ENCODE data around the gene KRT40. TPM values are rescaled to one million over a fixed set of nuclear protein-coding genes. Genes with fewer than 3 reads are reported as not detected.

KRT40 gene
- total and polyA plus RNA-seq, 2 donors (not counting 1 experiment from before 2014, with no cell fraction given): not detected

GRCh38 chr17:40942553-40942952 is 41.6 kb downstream of the KRT40 start:
- no peak overlapping the region for H3K4me3 Mint-ChIP-seq
- H3K9me3 Mint-ChIP-seq (ENCODE audit: insufficient read depth): peaks cover 4% of the 10 kb centered on the region
- ATAC-seq (ENCODE audit: low read depth) (no peak), DNase-seq (no peak)
- H3K79me2 ChIP-seq (ENCODE audit: control insufficient read depth, insufficient read depth, low read length): no peaks in the 10 kb centered on the region
- no peaks in the 10 kb centered on the region for H3K36me3 ChIP-seq (replicated peaks in 1 of 2; ENCODE audit: control extremely low read depth in 1 of 2, control insufficient read depth in 1 of 2, extremely low read depth in 1 of 2, insufficient read depth in 2 of 2, low read length in 1 of 2)
- 54% methylated on average over 3 of the region's 3 CpGs for WGBS (ENCODE audit: insufficient coverage)
- ChIA-PET POLR2A (no interaction called here), CTCF (no interaction called here)
- H4K20me1 ChIP-seq (ENCODE audit: control insufficient read depth, insufficient read depth, low read length, poor library complexity, severe bottlenecking): no peaks in the 10 kb centered on the region
- H3K9ac ChIP-seq (ENCODE audit: low read length): no peak overlapping the region
- no peaks in the 10 kb centered on the region for H3K4me1 Mint-ChIP-seq
- no peaks in the 10 kb centered on the region for H3K4me1 ChIP-seq (ENCODE audit: control insufficient read depth in 2 of 2, insufficient read depth in 2 of 2, low read length in 2 of 2)
- H3K27me3 ChIP-seq (replicated peaks in 1 of 4; ENCODE audit: control extremely low read depth in 1 of 4, control insufficient read depth in 3 of 4, insufficient read depth in 4 of 4, low read length in 3 of 4): peaks cover 0 to 14% (median 5%) of the 10 kb centered on the region in 4 experiments
- no peak overlapping the region for H2AFZ ChIP-seq (ENCODE audit: insufficient read depth, low read depth, low read length, poor library complexity, severe bottlenecking)
- intact Hi-C loops (cut with micrococcal nuclease): no loop called here
- peaks cover 48% of the 10 kb centered on the region for H3K27me3 Mint-ChIP-seq
- no peak overlapping the region for H3K27ac ChIP-seq (ENCODE audit: low read length in 2 of 2)
- H3K27ac Mint-ChIP-seq: no peak overlapping the region
- H3K4me2 ChIP-seq (replicated peaks; ENCODE audit: low read depth, low read length, poor library complexity, severe bottlenecking): no peak overlapping the region
- no peaks in the 10 kb centered on the region for H3K9me3 ChIP-seq (ENCODE audit: control extremely low read depth in 1 of 3, control insufficient read depth in 2 of 3, insufficient read depth in 1 of 3, low read length in 2 of 3)
- no peak for TF ChIP-seq EZH2 (IDR thresholded peaks at IDR 0.05; ENCODE audit: borderline replicate concordance, insufficient read depth, low read depth, low read length, poor library complexity, severe bottlenecking)
- TF ChIP-seq CTCF (IDR thresholded peaks at IDR 0.05): no peak
- H3K4me3 ChIP-seq (ENCODE audit: control extremely low read depth in 1 of 5, extremely low read depth in 1 of 5, insufficient read depth in 1 of 5, low read depth in 2 of 5, low read length in 4 of 5): no peak overlapping the region

GRCh38 chr17:40940266-40940665 is 43.9 kb downstream of the KRT40 start:
- intact Hi-C loops (cut with micrococcal nuclease): no loop called here
- Histone ChIP-seq H3K27ac (ENCODE audit: low read length in 2 of 2) (no peak overlapping the region), H3K27me3 (replicated peaks in 1 of 4; ENCODE audit: control extremely low read depth in 1 of 4, control insufficient read depth in 3 of 4, insufficient read depth in 4 of 4, low read length in 3 of 4) (peaks cover 0 to 3% (median 0%) of the 10 kb centered on the region in 4 experiments), H3K4me2 (replicated peaks; ENCODE audit: low read depth, low read length, poor library complexity, severe bottlenecking) (no peak overlapping the region), H3K79me2 (ENCODE audit: control insufficient read depth, insufficient read depth, low read length) (no peaks in the 10 kb centered on the region), H3K4me1 (ENCODE audit: control insufficient read depth in 2 of 2, insufficient read depth in 2 of 2, low read length in 2 of 2) (no peaks in the 10 kb centered on the region), H3K9ac (ENCODE audit: low read length) (no peak overlapping the region), H3K36me3 (replicated peaks in 1 of 2; ENCODE audit: control extremely low read depth in 1 of 2, control insufficient read depth in 1 of 2, extremely low read depth in 1 of 2, insufficient read depth in 2 of 2, low read length in 1 of 2) (no peaks in the 10 kb centered on the region), H3K9me3 (ENCODE audit: control extremely low read depth in 1 of 3, control insufficient read depth in 2 of 3, insufficient read depth in 1 of 3, low read length in 2 of 3) (no peaks in the 10 kb centered on the region), H2AFZ (ENCODE audit: insufficient read depth, low read depth, low read length, poor library complexity, severe bottlenecking) (no peak overlapping the region), H3K4me3 (ENCODE audit: control extremely low read depth in 1 of 5, extremely low read depth in 1 of 5, insufficient read depth in 1 of 5, low read depth in 2 of 5, low read length in 4 of 5) (no peak overlapping the region), H4K20me1 (ENCODE audit: control insufficient read depth, insufficient read depth, low read length, poor library complexity, severe bottlenecking) (no peaks in the 10 kb centered on the region)
- H3K4me3 Mint-ChIP-seq: no peak overlapping the region
- WGBS (ENCODE audit: insufficient coverage): 73% methylated on average over 3 of the region's 6 CpGs
- H3K27ac Mint-ChIP-seq: no peak overlapping the region
- POLR2A ChIA-PET: no interaction called here
- TF ChIP-seq CTCF (IDR thresholded peaks at IDR 0.05) (no peak), EZH2 (IDR thresholded peaks at IDR 0.05; ENCODE audit: borderline replicate concordance, insufficient read depth, low read depth, low read length, poor library complexity, severe bottlenecking) (no peak)
- ATAC-seq (ENCODE audit: low read depth): no peak
- H3K4me1 Mint-ChIP-seq: no peaks in the 10 kb centered on the region
- CTCF ChIA-PET: no interaction called here
- H3K9me3 Mint-ChIP-seq (ENCODE audit: insufficient read depth): peaks cover 4% of the 10 kb centered on the region
- peaks cover 40% of the 10 kb centered on the region for H3K27me3 Mint-ChIP-seq
- DNase-seq: no peak
